ENCODE data around the gene SNX32.
"Not testable (repeated sequence)": the region's sequence is repeated elsewhere in the genome, so short reads cannot be mapped to it uniquely, and the experiment has no call there.

The SNX32 gene

GRCh38 chr11:65817835-65818680 lies 15.7 kb upstream of the SNX32 start:
- Histone ChIP-seq H3K27me3 (ENCODE audit: insufficient read depth, insufficient read length) (peaks cover 9% of the 10 kb centered on the region), H3K4me3 (ENCODE audit: insufficient read length, low read depth) (peak overlapping the region; percentile 71), H3K36me3 (ENCODE audit: insufficient read depth, insufficient read length, low read length) (no peaks in the 10 kb centered on the region), H3K9ac (ENCODE audit: insufficient read length, low read depth) (peak overlapping the region; percentile 84), H3K9me3 (ENCODE audit: insufficient read depth, low read length) (peaks cover 7% of the 10 kb centered on the region; the same call in 1 of the 2 replicates), H3K4me1 (ENCODE audit: insufficient read depth, insufficient read length) (peaks cover 3% of the 10 kb centered on the region)
- DNase-seq (ENCODE audit: low read depth, low spot score) = peak; percentile 85
- TF ChIP-seq ZNF274 (IDR thresholded peaks at IDR 0.05; ENCODE audit: low read depth, low read length) (no peak), SUZ12 (IDR thresholded peaks at IDR 0.05; ENCODE audit: extremely low read depth, insufficient read depth, insufficient read length) (no peak), YY1 (IDR thresholded peaks at IDR 0.05; ENCODE audit: insufficient read depth, insufficient read length) (no peak)

- Histone ChIP-seq H3K36me3 (ENCODE audit: insufficient read depth, insufficient read length, low read length) (no peaks in the 10 kb centered on the region), H3K27me3 (ENCODE audit: insufficient read depth, insufficient read length) (peaks cover 9% of the 10 kb centered on the region), H3K9me3 (ENCODE audit: insufficient read depth, low read length) (peaks cover 7% of the 10 kb centered on the region; the same call in 1 of the 2 replicates), H3K9ac (ENCODE audit: insufficient read length, low read depth) (no peak overlapping the region), H3K4me1 (ENCODE audit: insufficient read depth, insufficient read length) (peaks cover 3% of the 10 kb centered on the region), H3K4me3 (ENCODE audit: insufficient read length, low read depth) (no peak overlapping the region)
- TF ChIP-seq YY1 (IDR thresholded peaks at IDR 0.05; ENCODE audit: insufficient read depth, insufficient read length) (no peak), ZNF274 (IDR thresholded peaks at IDR 0.05; ENCODE audit: low read depth, low read length) (no peak), SUZ12 (IDR thresholded peaks at IDR 0.05; ENCODE audit: extremely low read depth, insufficient read depth, insufficient read length) (no peak)
- DNase-seq (ENCODE audit: low read depth, low spot score) = no peak
These were observed 12.7 kb upstream of the SNX32 start for GRCh38 chr11:65821107-65821506.

GRCh38 chr11:65822776-65823528 lies 10.8 kb upstream of the SNX32 start:
- Histone ChIP-seq H3K4me3 (ENCODE audit: insufficient read length, low read depth) (no peak overlapping the region), H3K4me1 (ENCODE audit: insufficient read depth, insufficient read length) (peaks cover 3% of the 10 kb centered on the region), H3K9ac (ENCODE audit: insufficient read length, low read depth) (no peak overlapping the region), H3K27me3 (ENCODE audit: insufficient read depth, insufficient read length) (peaks cover under 1% of the 10 kb centered on the region), H3K36me3 (ENCODE audit: insufficient read depth, insufficient read length, low read length) (no peaks in the 10 kb centered on the region), H3K9me3 (ENCODE audit: insufficient read depth, low read length) (peaks cover 7% of the 10 kb centered on the region; the same call in 1 of the 2 replicates)
- TF ChIP-seq ZNF274 (IDR thresholded peaks at IDR 0.05; ENCODE audit: low read depth, low read length) (no peak), SUZ12 (IDR thresholded peaks at IDR 0.05; ENCODE audit: extremely low read depth, insufficient read depth, insufficient read length) (no peak), YY1 (IDR thresholded peaks at IDR 0.05; ENCODE audit: insufficient read depth, insufficient read length) (no peak)
- DNase-seq (ENCODE audit: low read depth, low spot score) = no peak

- Histone ChIP-seq H3K9ac (ENCODE audit: insufficient read length, low read depth) (no peak overlapping the region), H3K4me3 (ENCODE audit: insufficient read length, low read depth) (no peak overlapping the region), H3K27me3 (ENCODE audit: insufficient read depth, insufficient read length) (no peaks in the 10 kb centered on the region), H3K36me3 (ENCODE audit: insufficient read depth, insufficient read length, low read length) (no peaks in the 10 kb centered on the region), H3K4me1 (ENCODE audit: insufficient read depth, insufficient read length) (no peaks in the 10 kb centered on the region), H3K9me3 (ENCODE audit: insufficient read depth, low read length) (no peaks in the 10 kb centered on the region)
- TF ChIP-seq ZNF274 (IDR thresholded peaks at IDR 0.05; ENCODE audit: low read depth, low read length) = no peak
- no peak for TF ChIP-seq YY1 (IDR thresholded peaks at IDR 0.05; ENCODE audit: insufficient read depth, insufficient read length)
- no peak for TF ChIP-seq SUZ12 (IDR thresholded peaks at IDR 0.05; ENCODE audit: extremely low read depth, insufficient read depth, insufficient read length)
- no peak for DNase-seq (ENCODE audit: low read depth, low spot score)
These were observed 6.6 kb upstream of the SNX32 start for GRCh38 chr11:65826984-65827735.

GRCh38 chr11:65829459-65829858 lies 4.3 kb upstream of the SNX32 start:
- H3K4me1 ChIP-seq (ENCODE audit: insufficient read depth, insufficient read length) = peaks cover 4% of the 10 kb centered on the region
- H3K9me3 ChIP-seq (ENCODE audit: insufficient read depth, low read length) = peaks cover 6% of the 10 kb centered on the region; the same call in 1 of the 2 replicates
- no peak overlapping the region for H3K9ac ChIP-seq (ENCODE audit: insufficient read length, low read depth)
- H3K36me3 ChIP-seq (ENCODE audit: insufficient read depth, insufficient read length, low read length) = no peaks in the 10 kb centered on the region
- H3K27me3 ChIP-seq (ENCODE audit: insufficient read depth, insufficient read length) = peaks cover 4% of the 10 kb centered on the region
- no peak for TF ChIP-seq ZNF274 (IDR thresholded peaks at IDR 0.05; ENCODE audit: low read depth, low read length)
- no peak for TF ChIP-seq YY1 (IDR thresholded peaks at IDR 0.05; ENCODE audit: insufficient read depth, insufficient read length)
- TF ChIP-seq SUZ12 (IDR thresholded peaks at IDR 0.05; ENCODE audit: extremely low read depth, insufficient read depth, insufficient read length) = no peak
- H3K4me3 ChIP-seq (ENCODE audit: insufficient read length, low read depth) = no peak overlapping the region
- DNase-seq (ENCODE audit: low read depth, low spot score) = no peak

- H3K9ac ChIP-seq (ENCODE audit: insufficient read length, low read depth); DNase-seq (ENCODE audit: low read depth, low spot score): not testable (repeated sequence)
These were observed 1.5 kb upstream of the SNX32 start for GRCh38 chr11:65832231-65832630.

More at GRCh38 chr11:65832231-65832630, 1.5 kb upstream of the SNX32 start:
- not testable (repeated sequence) for H3K9me3 ChIP-seq (ENCODE audit: insufficient read depth, low read length); H3K4me1 ChIP-seq (ENCODE audit: insufficient read depth, insufficient read length); H3K4me3 ChIP-seq (ENCODE audit: insufficient read length, low read depth); H3K27me3 ChIP-seq (ENCODE audit: insufficient read depth, insufficient read length); H3K36me3 ChIP-seq (ENCODE audit: insufficient read depth, insufficient read length, low read length)

All from NT2/D1 (cell line).